ENCODE data around the gene PRR5.

PRR5 gene

GRCh38 chr22:44693756-44694155, 8.2 kb upstream of the PRR5 start:
- no peak for DNase-seq

GRCh38 chr22:44697423-44698141, 4.4 kb upstream of the PRR5 start:
- no peak for DNase-seq

- DNase-seq = no peak
These were observed 3.2 kb upstream of the PRR5 start for GRCh38 chr22:44698531-44699421.

GRCh38 chr22:44700456-44700855, 1.5 kb upstream of the PRR5 start:
- DNase-seq = no peak

- DNase-seq = no peak
These were observed 715 bp upstream of the PRR5 start for GRCh38 chr22:44701187-44701790.

GRCh38 chr22:44702479-44703198, 635 bp downstream of the PRR5 start:
- no peak for DNase-seq

- DNase-seq = no peak
These were observed 1.4 kb downstream of the PRR5 start for GRCh38 chr22:44703255-44703870.

- no peak for DNase-seq
These were observed 2.4 kb downstream of the PRR5 start for GRCh38 chr22:44704159-44705021.

GRCh38 chr22:44705022-44705297, 3.0 kb downstream of the PRR5 start:
- DNase-seq = no peak

GRCh38 chr22:44706488-44706887, 4.5 kb downstream of the PRR5 start:
- DNase-seq = no peak

GRCh38 chr22:44707178-44707577, 5.2 kb downstream of the PRR5 start:
- DNase-seq = no peak

- DNase-seq = no peak
These were observed 5.7 kb downstream of the PRR5 start for GRCh38 chr22:44707752-44708151.

GRCh38 chr22:44709881-44710392, 7.9 kb downstream of the PRR5 start:
- no peak for DNase-seq

- no peak for DNase-seq
These were observed 8.7 kb downstream of the PRR5 start for GRCh38 chr22:44710474-44711240.

GRCh38 chr22:44711241-44711560, 9.2 kb downstream of the PRR5 start:
- DNase-seq = no peak

- no peak for DNase-seq
These were observed 9.9 kb downstream of the PRR5 start for GRCh38 chr22:44711690-44712555.

GRCh38 chr22:44712962-44713361, 11.0 kb downstream of the PRR5 start:
- no peak for DNase-seq

- DNase-seq = no peak
These were observed 12.8 kb downstream of the PRR5 start for GRCh38 chr22:44714703-44715350.

- DNase-seq = no peak
These were observed 16.4 kb downstream of the PRR5 start for GRCh38 chr22:44718418-44718817.
